ENCODE results near the gene MAP1B.

Gene MAP1B

GRCh38 chr5:72199681-72200080, 92.4 kb downstream of the MAP1B start:
- DNase-seq = no peak

DNA sequence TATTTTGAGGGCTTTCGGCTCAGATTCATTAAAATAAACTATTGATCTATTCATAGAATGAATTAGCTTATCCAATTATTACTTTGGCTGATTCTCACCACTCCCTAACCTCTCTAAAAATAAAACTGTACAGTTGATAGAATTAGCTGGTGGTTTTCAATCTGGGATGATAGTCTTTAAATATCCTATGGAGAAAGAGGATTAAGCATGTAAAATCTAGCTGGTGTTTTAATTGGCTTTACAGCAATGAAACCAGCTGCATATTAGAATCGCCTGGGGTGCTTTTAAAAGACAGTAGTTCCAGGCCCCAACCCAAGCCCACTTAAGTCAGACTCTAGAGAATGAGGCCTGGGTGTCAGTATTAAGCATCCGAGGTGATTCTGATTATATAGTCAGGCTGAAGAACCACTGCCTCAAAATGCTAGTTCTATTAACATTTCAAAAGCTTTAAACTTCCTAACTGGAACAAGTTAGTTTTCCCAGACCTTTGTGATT, 95.1 kb downstream of the MAP1B start:
- DNase-seq = no peak

DNA sequence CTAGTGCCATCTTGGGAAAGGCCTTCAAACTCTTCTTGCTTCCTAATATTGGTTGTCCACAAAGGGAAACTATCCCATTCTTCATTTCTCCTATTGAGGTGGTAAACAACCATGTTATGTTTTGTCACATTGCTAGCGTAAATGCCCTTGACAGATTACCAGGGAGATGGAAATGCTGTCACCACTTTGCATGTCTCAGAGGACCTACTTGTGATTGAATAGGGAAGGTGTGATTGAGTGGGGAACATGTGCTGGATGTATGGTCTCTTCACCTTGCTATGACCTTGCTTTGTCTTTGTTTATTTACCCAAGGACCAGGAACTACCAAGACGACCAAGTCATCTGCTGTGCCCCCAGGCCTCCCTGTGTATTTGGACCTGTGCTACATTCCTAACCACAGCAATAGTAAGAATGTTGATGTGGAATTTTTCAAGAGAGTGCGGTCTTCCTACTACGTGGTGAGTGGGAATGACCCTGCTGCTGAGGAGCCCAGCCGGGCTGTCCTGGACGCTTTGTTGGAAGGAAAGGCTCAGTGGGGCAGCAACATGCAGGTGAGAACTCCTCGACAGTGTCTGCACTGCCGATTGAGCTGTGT, 96.1 kb downstream of the MAP1B start:
- DNase-seq = no peak

DNA sequence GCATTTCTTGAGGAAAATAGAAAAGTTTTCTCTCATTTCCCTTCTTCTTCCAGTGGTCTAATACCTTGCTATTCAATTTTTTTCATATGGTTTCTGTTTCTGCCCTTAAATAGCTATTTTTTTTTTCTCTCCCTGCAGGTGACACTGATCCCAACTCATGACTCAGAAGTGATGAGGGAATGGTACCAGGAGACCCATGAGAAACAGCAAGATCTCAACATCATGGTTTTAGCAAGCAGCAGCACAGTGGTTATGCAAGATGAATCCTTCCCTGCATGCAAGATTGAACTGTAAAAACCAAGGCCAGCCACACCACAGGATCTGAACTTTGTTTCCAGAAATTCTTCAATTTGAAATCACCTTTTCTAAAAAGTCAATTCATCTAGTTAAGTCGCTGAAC, 97.7 kb downstream of the MAP1B start:
- no peak for DNase-seq

- DNase-seq = no peak
Measured at GRCh38 chr5:72205431-72206009, 98.2 kb downstream of the MAP1B start.

- DNase-seq = no peak
Measured at GRCh38 chr5:72206160-72206559, 98.9 kb downstream of the MAP1B start.

DNA sequence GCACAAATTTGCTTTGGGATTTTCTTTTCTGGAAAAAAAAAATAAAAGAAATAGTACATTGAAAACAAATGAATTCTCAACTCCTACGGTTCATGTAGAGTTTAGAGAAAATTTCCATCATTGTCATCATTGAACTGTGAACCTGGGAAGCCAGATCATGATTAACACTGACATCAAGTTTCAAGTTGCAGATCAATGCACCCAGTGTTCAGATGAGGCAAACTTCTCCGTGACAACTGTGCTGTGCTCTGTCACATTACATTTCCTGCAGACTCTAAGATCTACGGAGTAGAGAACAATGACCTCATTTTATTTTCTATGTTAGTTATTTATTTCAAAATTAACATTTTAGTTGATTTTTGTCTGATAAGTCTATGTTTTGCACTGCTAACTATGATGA, 99.7 kb downstream of the MAP1B start:
- no peak for DNase-seq

DNA sequence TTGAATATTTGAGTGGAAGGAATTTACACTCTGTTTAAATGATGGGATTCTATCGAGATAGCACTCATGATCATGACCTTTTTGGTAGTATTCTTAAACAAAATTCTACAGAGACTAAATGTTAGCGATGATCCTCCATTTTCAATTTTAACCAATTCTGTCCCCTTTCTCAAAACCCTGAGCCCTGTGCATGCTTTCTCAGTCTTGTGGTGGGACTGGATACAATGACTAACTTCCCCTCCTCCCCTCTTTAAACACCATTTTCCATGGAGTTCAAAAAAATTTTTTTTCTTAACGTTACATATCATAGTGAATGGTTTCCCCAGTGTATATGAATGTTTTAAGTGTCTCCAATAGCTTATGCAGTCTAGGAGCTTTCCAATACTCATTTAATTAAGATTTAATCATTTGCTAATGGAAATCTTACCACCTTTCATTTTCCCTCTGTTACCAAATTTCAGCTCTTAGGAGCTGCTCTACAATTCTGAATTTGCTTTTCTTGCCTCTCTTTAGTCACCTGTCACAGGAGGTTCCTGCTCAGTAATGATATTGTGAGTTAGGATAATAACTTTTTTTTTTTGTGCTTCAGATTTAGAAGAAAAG, 101.2 kb downstream of the MAP1B start:
- DNase-seq = no peak

DNA sequence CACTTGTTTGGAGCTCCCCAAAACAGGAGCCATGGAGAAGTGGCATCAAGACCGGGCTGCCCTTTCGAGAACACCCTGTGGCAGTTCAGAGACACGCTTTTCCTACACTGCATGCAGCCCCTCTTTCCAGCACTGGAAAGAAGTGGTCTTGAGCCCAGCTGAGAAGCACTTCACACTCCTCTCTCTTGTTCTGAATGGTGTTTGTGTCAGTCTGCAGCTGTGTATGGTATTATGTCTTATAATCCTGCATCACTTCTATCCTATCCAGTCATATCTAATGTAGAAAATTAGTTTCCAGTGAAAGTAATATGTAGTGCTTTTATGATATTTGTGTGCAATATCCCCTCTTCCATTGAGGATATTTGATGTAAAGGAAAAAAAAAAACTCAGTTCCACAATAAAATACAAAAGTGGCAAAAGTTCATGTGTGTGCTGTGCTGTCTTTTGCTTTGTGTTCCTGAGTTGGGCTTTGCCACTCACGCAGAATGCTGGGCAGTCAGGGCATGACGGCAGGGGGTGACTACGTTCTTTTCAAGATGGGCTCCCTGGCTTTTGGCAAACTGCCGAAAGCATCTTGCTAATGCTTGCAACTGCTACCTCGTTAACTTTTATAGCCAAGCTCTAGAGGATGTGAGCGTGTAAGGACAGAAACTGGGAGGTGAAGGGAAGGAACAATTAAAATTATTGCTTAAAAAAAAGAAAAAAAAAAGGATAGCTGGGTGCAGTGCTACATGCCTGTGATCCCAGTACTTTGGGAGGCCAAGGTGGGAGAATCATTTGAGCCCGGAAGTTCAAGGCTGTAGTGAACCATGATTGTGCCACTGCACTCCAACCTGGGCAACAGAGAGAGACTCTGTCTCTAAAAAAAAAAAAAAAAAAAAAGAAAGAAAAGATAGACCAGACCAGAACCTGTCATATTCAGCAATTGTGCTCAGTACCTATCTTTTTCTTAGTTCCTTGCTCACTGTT, 102.2 kb downstream of the MAP1B start:
- no peak for DNase-seq

- no peak for DNase-seq
Measured at GRCh38 chr5:72210888-72211678, 103.8 kb downstream of the MAP1B start.

GRCh38 chr5:72212171-72212570, 104.9 kb downstream of the MAP1B start:
- no peak for DNase-seq

- no peak for DNase-seq
Measured at GRCh38 chr5:72213482-72213881, 106.2 kb downstream of the MAP1B start.

- no peak for DNase-seq
Measured at GRCh38 chr5:72214168-72214567, 106.9 kb downstream of the MAP1B start.

DNA sequence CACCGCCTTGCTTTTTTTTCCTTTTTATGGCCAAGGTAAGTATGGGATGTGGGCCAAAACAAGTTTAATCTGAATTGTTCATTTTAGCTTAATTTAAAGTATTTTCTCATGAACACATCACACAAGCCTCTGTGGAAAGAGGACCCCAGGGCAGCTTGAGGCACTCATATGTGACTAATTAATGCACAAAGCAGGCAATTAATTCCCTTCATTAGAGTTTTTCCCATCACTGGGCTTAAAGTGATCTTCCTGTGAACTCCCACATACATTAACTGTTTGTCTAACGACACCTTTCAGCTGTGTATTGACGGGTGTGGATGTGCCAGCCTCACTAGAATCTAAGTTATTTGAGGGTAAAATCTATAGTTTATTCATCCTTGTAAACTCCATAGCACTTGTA, 109.5 kb downstream of the MAP1B start:
- no peak for DNase-seq

DNA sequence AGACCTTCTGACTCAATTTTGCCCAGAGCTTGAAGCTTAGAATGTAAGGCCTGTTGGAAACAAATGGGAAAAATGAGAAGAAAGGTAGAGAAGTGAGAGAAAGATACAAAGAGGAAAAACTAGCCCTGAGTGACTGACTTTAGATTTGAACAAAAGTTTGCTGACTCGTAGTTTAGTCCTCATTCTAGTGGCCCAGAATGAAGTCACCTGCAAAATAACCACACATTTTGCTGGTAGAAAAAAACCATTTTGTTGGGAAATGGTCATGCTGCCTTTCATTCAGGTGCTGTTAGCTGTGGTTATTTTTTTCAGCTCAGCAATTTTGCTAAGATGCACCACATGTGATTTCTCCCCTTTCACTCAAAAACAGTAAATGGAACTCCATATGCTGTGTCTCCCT, 113.8 kb downstream of the MAP1B start:
- no peak for DNase-seq

- DNase-seq = no peak
Measured at GRCh38 chr5:72221541-72221940, 114.3 kb downstream of the MAP1B start.

DNA sequence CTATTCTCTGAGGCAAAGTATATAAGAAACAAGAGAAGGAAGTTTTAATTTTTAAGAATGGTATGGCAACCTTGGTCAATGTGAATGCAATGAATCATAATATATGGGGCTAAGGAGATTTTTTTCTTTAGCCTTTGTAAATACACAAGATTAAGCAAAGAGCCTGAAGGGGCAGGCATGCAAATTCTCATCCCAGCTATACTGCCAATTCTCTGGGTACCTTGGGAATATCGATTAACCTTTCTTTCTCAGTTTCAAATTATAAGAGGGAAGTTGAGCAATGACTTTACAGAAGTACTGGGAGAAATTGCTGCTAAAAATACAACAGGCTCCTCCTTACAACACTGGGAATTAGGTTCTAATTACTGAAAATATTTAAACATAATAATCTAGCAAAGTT, 115.2 kb downstream of the MAP1B start:
- DNase-seq = no peak

DNA sequence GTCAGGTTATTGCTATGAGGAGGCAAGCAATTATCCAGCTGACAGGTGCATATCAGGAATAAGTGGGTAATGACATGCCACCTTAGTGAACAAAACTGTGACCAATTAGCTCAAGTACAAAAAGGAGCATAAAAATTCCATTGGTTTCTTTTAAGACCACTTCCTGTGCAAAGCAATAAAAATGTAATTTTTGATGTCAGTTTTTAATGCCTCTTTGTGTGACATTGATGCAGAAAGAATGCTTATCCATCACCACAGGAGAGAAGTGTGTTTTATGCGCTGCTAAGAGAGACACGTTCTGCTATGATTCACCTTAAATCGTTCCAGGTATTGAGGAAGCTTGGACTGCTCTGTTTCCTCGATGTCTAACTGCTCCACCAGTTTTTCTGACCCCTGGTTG, 116.1 kb downstream of the MAP1B start:
- DNase-seq = no peak

- no peak for DNase-seq
Measured at GRCh38 chr5:72224946-72225463, 117.7 kb downstream of the MAP1B start.

DNA sequence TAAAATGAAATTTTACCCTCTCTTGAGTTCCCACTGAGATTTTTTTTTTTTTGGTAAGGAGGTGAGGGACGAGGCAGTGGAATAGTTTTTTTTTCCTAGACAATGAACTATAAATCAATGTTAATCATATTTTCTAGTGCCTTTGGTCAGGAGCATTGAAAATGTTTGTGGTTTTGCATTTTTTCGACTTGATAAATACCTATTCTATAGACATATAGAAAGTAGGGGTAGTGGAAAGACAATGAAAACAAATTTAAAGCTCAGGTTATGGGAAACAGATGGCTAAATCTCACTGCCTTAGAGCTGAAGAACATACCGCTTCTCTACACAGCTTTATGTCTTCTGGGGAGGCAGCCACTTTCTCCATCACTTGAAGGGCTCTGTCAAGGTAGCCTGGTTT, 118.5 kb downstream of the MAP1B start:
- DNase-seq = no peak

DNA sequence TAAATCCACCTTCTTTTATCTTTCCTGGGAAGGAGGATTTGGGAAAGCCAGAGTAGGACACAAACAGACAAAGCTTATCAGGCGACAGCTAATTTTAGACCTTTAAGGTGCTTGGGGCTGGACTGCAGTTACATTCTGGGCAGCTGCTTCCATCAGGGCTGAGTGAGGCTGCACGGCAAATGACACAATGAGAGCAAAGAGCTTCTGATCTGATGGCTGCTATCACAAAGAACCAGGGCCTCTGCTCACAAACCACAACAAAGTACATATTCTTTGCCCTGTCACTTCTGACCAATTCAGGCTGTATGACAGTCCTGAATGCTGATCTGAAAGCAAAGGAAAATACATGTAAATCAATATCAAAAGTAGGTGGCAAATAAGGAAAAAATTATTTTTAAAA, 119.7 kb downstream of the MAP1B start:
- no peak for DNase-seq

DNA sequence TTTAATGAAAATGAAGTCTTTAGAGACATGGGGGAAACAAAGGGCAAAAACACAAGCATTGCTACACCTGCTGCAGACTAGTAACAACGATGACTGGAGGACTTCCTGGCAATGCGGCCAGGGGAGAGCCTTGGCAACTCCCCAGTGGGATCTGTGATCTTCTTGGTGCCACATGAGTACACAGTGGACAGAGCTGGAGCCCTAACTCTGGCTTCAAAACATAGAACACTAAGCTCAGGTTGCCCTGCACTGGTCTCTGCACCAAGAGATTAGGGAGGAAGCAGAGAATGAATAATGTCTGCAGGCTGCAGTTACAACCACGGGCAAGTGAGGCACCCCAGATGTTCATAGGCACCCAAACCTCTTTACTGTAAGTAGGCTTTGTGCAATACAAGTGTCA, 121.7 kb downstream of the MAP1B start:
- no peak for DNase-seq

Measured in activated CD8-positive, alpha-beta memory T cell treated with anti-CD3 and anti-CD28 coated beads for 24 hours (primary cell).